Hepatocyte (in vitro differentiated cells): ENCODE results near the gene PRKRA. TPM values are rescaled to one million over a fixed set of nuclear protein-coding genes. Genes with fewer than 3 reads are reported as not detected.

Experiments used
- DNase-seq: peaks from one replicate; pipeline ENCODE4 v3.0.0-alpha.2; 2016; ENCODE audit warnings: low spot score
- H2AFZ ChIP-seq: fragments of 200-600 bp; sonication (generic); 2 replicates; pipeline ENCODE4 v1.6.0; 2016; ENCODE audit warnings: antibody characterized with exemption, mild to moderate bottlenecking
- H3K27ac ChIP-seq: fragments of 200-600 bp; sonication (generic); 2 replicates; pipeline ENCODE4 v1.5.1; 2016; ENCODE audit warnings: mild to moderate bottlenecking
- H3K27me3 ChIP-seq: fragments of 200-600 bp; sonication (generic); 2 replicates; pipeline ENCODE4 v1.6.1; 2016
- H3K36me3 ChIP-seq: fragments of 200-600 bp; sonication (generic); replicated peaks from 2 replicates; pipeline ENCODE4 v1.5.1; 2016; ENCODE audit warnings: low read depth; ENCODE audit not compliant: insufficient read depth
- H3K4me1 ChIP-seq: fragments of 200-600 bp; sonication (generic); 2 replicates; pipeline ENCODE4 v1.5.1; 2016; ENCODE audit warnings: mild to moderate bottlenecking, moderate library complexity; ENCODE audit not compliant: insufficient read depth
- H3K4me2 ChIP-seq: fragments of 200-600 bp; sonication (generic); 2 replicates; pipeline ENCODE4 v1.6.0; 2016
- H3K4me3 ChIP-seq: fragments of 200-600 bp; sonication (generic); 2 replicates; pipeline ENCODE4 v1.5.1; 2016; ENCODE audit warnings: mild to moderate bottlenecking
- H3K79me2 ChIP-seq: fragments of 200-600 bp; sonication (generic); 2 replicates; pipeline ENCODE4 v1.6.0; 2017; ENCODE audit warnings: mild to moderate bottlenecking
- H3K9me2 ChIP-seq: fragments of 200-600 bp; sonication (generic); replicated peaks from 2 replicates; pipeline ENCODE4 v1.6.0; 2017; ENCODE audit warnings: mild to moderate bottlenecking; ENCODE audit not compliant: insufficient read depth
- H3K9me3 ChIP-seq: fragments of 200-600 bp; sonication (generic); 2 replicates; pipeline ENCODE4 v1.5.1; 2016; ENCODE audit warnings: low read depth, mild to moderate bottlenecking
- H4K20me1 ChIP-seq: fragments of 200-600 bp; sonication (generic); 2 replicates; pipeline ENCODE4 v1.6.0; 2016; ENCODE audit warnings: mild to moderate bottlenecking; ENCODE audit not compliant: insufficient read depth, poor library complexity, severe bottlenecking
- EZH2 ChIP-seq: fragments of 200-600 bp; sonication (generic); IDR thresholded peaks from 2 replicates; pipeline ENCODE4 v1.6.1; 2016; ENCODE audit warnings: antibody characterized with exemption, mild to moderate bottlenecking, borderline replicate concordance
- EZH2phosphoT487 ChIP-seq: fragments of 200-600 bp; sonication (generic); IDR thresholded peaks from one replicate; pipeline ENCODE4 v1.6.1; 2018; ENCODE audit warnings: antibody characterized with exemption, mild to moderate bottlenecking, low read depth, moderate library complexity; ENCODE audit not compliant: unreplicated experiment, severe bottlenecking
- WGBS: methylation state at CpG from one replicate; pipeline ENCODE4 v1.1.6; 2016; ENCODE audit warnings: low lambda C conversion rate; ENCODE audit errors: missing lambda C conversion rate; 5-methylcytosine and 5-hydroxymethylcytosine counted together
- polyA plus RNA-seq: library from polyadenylated mRNA; unstranded; fragments of >200 nt; fragmentation: Nextera tagmentation; extraction: Ambion mirVana; gene quantifications from 2 replicates; pipeline ENCODE4 v1.2.1, GENCODE V29; 2016
- total RNA-seq: library from RNA; depleted of rRNA; stranded (reverse); fragments of >200 nt; gene quantifications from 2 replicates; pipeline ENCODE4 v1.2.3, GENCODE V29; 2014
- TF ChIP-seq, protein P1 (sequence below): fragments of 200-600 bp; sonication (generic); IDR thresholded peaks from 2 replicates; pipeline ENCODE4 v1.5.1; 2016; ENCODE audit warnings: antibody characterized with exemption, mild to moderate bottlenecking; ENCODE audit not compliant: poor library complexity

The PRKRA gene
- total and polyA plus RNA-seq, 2 experiments from 2014 or later = 33.4 to 53.0 TPM

- H3K9me3 ChIP-seq = no peaks in the 10 kb centered on the region
- peaks cover 4% of the 10 kb centered on the region for H3K79me2 ChIP-seq
- no peaks in the 10 kb centered on the region for H3K4me1 ChIP-seq
- H3K27me3 ChIP-seq = no peaks in the 10 kb centered on the region
- no peak for TF ChIP-seq EZH2
- TF ChIP-seq, protein P1, sequence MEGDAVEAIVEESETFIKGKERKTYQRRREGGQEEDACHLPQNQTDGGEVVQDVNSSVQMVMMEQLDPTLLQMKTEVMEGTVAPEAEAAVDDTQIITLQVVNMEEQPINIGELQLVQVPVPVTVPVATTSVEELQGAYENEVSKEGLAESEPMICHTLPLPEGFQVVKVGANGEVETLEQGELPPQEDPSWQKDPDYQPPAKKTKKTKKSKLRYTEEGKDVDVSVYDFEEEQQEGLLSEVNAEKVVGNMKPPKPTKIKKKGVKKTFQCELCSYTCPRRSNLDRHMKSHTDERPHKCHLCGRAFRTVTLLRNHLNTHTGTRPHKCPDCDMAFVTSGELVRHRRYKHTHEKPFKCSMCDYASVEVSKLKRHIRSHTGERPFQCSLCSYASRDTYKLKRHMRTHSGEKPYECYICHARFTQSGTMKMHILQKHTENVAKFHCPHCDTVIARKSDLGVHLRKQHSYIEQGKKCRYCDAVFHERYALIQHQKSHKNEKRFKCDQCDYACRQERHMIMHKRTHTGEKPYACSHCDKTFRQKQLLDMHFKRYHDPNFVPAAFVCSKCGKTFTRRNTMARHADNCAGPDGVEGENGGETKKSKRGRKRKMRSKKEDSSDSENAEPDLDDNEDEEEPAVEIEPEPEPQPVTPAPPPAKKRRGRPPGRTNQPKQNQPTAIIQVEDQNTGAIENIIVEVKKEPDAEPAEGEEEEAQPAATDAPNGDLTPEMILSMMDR = no peak
- TF ChIP-seq EZH2phosphoT487 = no peak
- no peak overlapping the region for H3K4me3 ChIP-seq
- WGBS = 86% methylated on average over 2 of the region's 2 CpGs
- no peaks in the 10 kb centered on the region for H3K36me3 ChIP-seq
- H2AFZ ChIP-seq = no peak overlapping the region
- no peak overlapping the region for H3K27ac ChIP-seq
- H3K4me2 ChIP-seq = no peak overlapping the region
- DNase-seq = no peak
- no peaks in the 10 kb centered on the region for H4K20me1 ChIP-seq
- no peaks in the 10 kb centered on the region for H3K9me2 ChIP-seq
Measured at GRCh38 chr2:178441426-178441825, 9.5 kb downstream of the PRKRA start.

GRCh38 chr2:178436662-178437061, 14.3 kb downstream of the PRKRA start:
- Histone ChIP-seq H3K79me2 (no peaks in the 10 kb centered on the region), H3K9me2 (no peaks in the 10 kb centered on the region), H3K4me2 (no peak overlapping the region), H3K4me3 (no peak overlapping the region), H3K27ac (no peak overlapping the region), H3K27me3 (no peaks in the 10 kb centered on the region), H2AFZ (no peak overlapping the region), H4K20me1 (no peaks in the 10 kb centered on the region), H3K9me3 (no peaks in the 10 kb centered on the region), H3K36me3 (no peaks in the 10 kb centered on the region), H3K4me1 (no peaks in the 10 kb centered on the region)
- no peak for DNase-seq
- WGBS = 98% methylated on average over 2 of the region's 2 CpGs
- TF ChIP-seq EZH2phosphoT487 (no peak), EZH2 (no peak)
- TF ChIP-seq, protein P1 = no peak

- H3K4me3 ChIP-seq = no peak overlapping the region
- H3K27ac ChIP-seq = no peak overlapping the region
- no peak for TF ChIP-seq EZH2phosphoT487
- TF ChIP-seq, protein P1 = no peak
- no peak for TF ChIP-seq EZH2
- no peaks in the 10 kb centered on the region for H3K9me2 ChIP-seq
- H3K27me3 ChIP-seq = no peaks in the 10 kb centered on the region
- no peaks in the 10 kb centered on the region for H3K36me3 ChIP-seq
- no peak overlapping the region for H3K4me2 ChIP-seq
- no peak overlapping the region for H2AFZ ChIP-seq
- no peaks in the 10 kb centered on the region for H3K79me2 ChIP-seq
- DNase-seq = no peak
- H3K9me3 ChIP-seq = no peaks in the 10 kb centered on the region
- no peaks in the 10 kb centered on the region for H3K4me1 ChIP-seq
- no peaks in the 10 kb centered on the region for H4K20me1 ChIP-seq
Measured at GRCh38 chr2:178429336-178429735, 21.6 kb downstream of the PRKRA start.

DNA sequence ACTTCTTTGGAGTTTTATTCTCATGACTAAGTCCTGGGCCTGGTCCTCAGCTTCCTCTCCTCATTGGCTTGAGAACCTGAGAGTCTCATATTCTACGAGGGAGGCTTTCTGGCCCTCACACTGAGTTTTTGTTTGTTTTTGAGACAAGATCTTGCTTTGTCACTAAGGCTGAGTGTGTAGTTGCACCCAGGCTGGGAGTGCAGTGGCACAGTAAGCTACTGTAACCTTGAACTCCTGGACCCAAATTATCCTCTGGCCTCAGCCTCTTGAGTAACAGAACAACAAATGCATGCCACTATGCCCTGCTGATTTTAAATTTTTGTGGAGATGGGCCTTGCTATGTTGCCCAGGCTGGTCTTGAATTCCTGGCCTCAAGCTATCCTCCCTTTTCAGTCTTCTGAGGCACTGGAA, 22.6 kb downstream of the PRKRA start:
- Histone ChIP-seq H3K9me2 (no peaks in the 10 kb centered on the region), H3K79me2 (no peaks in the 10 kb centered on the region), H3K27me3 (no peaks in the 10 kb centered on the region), H3K4me3 (no peak overlapping the region), H3K36me3 (no peaks in the 10 kb centered on the region), H3K9me3 (no peaks in the 10 kb centered on the region), H3K27ac (no peak overlapping the region), H3K4me2 (no peak overlapping the region), H2AFZ (no peak overlapping the region), H3K4me1 (no peaks in the 10 kb centered on the region), H4K20me1 (no peaks in the 10 kb centered on the region)
- DNase-seq = no peak
- TF ChIP-seq EZH2 (no peak), EZH2phosphoT487 (no peak)
- TF ChIP-seq, protein P1 = no peak
- WGBS = 58% methylated on average over 1 of the region's 1 CpG
